Ramos (cell line): ENCODE results near the gene FAM50B.

ENCODE experiments used
- in situ Hi-C: fragments of 300-500 bp; cut with MboI; formaldehyde crosslinking; loops from one replicate; pipeline ENCODE4 v1.14.3; 2022; ENCODE audit warnings: low sequenced_read_pairs; ENCODE audit not compliant: unreplicated experiment

The FAM50B gene

GRCh38 chr6:3848925-3849605 lies at the start of gene FAM50B:
TSS of gene FAM50B (plus strand) at chr6:3849373. CDS start at chr6:3849812, 439 bp downstream.
- in situ Hi-C loops: no loop called here

- in situ Hi-C loops: no loop called here
These were observed 49.5 kb upstream of the FAM50B start for GRCh38 chr6:3799719-3800118.

- in situ Hi-C loops: no loop called here
These were observed 48.2 kb upstream of the FAM50B start for GRCh38 chr6:3800850-3801591.

GRCh38 chr6:3801960-3802359 lies 47.2 kb upstream of the FAM50B start:
- in situ Hi-C loops: no loop called here

- in situ Hi-C loops: no loop called here
These were observed 45.3 kb upstream of the FAM50B start for GRCh38 chr6:3803627-3804468.

- in situ Hi-C loops: no loop called here
These were observed 44.2 kb upstream of the FAM50B start for GRCh38 chr6:3804964-3805363.

GRCh38 chr6:3805448-3806123 lies 43.6 kb upstream of the FAM50B start:
- in situ Hi-C loops: no loop called here

- in situ Hi-C loops: no loop called here
These were observed 42.8 kb upstream of the FAM50B start for GRCh38 chr6:3806169-3806922.

- in situ Hi-C loops: no loop called here
These were observed 41.0 kb upstream of the FAM50B start for GRCh38 chr6:3808199-3808598.

GRCh38 chr6:3808759-3809514 lies 40.2 kb upstream of the FAM50B start:
- in situ Hi-C loops: no loop called here

- in situ Hi-C loops: no loop called here
These were observed 39.7 kb upstream of the FAM50B start for GRCh38 chr6:3809515-3809891.

DNA sequence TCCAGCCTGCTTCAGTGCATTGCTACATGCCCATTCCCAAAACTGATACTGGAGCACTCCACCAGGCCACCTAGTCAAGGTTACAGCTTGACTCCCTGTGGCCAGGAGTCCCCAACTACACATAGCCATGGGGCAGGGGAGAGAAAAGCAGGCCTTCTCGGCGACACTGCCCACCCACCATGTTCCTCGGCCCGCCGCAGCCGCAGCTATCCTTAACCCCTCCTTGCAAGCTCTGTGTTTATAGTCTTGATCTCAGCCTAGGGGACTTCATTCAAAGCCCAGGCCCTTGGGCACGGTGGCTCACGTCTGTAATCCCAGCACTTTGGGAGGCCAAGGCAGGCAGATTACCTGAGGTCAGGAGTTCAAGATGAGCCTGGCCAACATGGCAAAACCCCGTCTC lies 39.2 kb upstream of the FAM50B start:
- in situ Hi-C loops: no loop called here

DNA sequence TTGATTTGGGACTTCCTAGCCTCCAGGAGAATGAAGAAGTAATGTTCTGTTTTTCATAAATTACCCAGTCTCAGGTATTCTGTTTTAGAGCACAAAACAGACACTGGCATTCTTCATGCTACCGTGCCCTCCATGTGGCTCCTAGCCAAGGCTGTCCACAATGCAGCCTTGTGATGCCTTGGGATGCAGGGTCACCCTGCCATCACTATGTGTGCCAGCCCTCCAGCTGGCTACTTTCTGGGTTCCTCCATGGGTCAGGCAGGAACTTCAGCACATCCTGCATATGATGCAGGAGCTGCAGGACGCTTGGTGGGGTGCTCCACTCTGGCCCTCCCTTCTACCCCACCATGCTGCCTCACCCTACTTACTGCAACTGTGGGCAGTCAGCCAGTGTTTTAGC lies 38.0 kb upstream of the FAM50B start:
- in situ Hi-C loops: no loop called here

- in situ Hi-C loops: no loop called here
These were observed 36.6 kb upstream of the FAM50B start for GRCh38 chr6:3812596-3812995.

GRCh38 chr6:3813150-3813780 lies 35.9 kb upstream of the FAM50B start:
- in situ Hi-C loops: no loop called here

- in situ Hi-C loops: no loop called here
These were observed 35.3 kb upstream of the FAM50B start for GRCh38 chr6:3813918-3814317.

GRCh38 chr6:3814539-3814938 lies 34.6 kb upstream of the FAM50B start:
- in situ Hi-C loops: no loop called here

DNA sequence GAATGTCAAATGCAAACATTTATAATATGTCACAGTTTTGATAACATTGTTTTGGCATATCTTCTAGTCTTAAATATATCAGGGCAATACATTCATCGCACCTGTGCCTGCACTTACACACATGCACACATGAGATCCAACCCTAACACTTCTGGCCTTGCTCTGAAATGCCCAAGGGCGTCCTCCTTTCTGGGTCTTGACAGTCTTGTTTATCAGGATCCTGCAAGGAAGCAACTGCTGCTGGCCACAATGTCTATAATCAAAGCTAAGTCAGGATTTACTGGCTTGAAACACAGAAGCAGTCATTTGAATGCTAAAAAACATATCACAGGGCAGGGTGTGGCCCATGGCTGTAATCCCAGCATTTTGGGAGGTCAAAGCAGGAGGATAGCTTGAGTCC lies 32.9 kb upstream of the FAM50B start:
- in situ Hi-C loops: no loop called here
